Measurements from ENCODE around the gene CALD1.

The CALD1 gene

GRCh38 chr7:134771889-134772288 is 7.5 kb upstream of the CALD1 start:
- no peak for DNase-seq

GRCh38 chr7:134772401-134772800 is 7.0 kb upstream of the CALD1 start:
- no peak for TF ChIP-seq GATA1 (IDR thresholded peaks at IDR 0.05; ENCODE audit: low read depth, low read length)
- no peak for TF ChIP-seq POLR2A (IDR thresholded peaks at IDR 0.05; ENCODE audit: low read length)
- no peak for DNase-seq

More at GRCh38 chr7:134771889-134772288, 7.5 kb upstream of the CALD1 start:
- TF ChIP-seq GATA1 (IDR thresholded peaks at IDR 0.05; ENCODE audit: low read depth, low read length) (no peak), POLR2A (IDR thresholded peaks at IDR 0.05; ENCODE audit: low read length) (no peak)

GRCh38 chr7:134773164-134773563 is 6.3 kb upstream of the CALD1 start:
- TF ChIP-seq GATA1 (IDR thresholded peaks at IDR 0.05; ENCODE audit: low read depth, low read length) = no peak
- TF ChIP-seq POLR2A (IDR thresholded peaks at IDR 0.05; ENCODE audit: low read length) = no peak
- no peak for DNase-seq

GRCh38 chr7:134774119-134774518 is 5.3 kb upstream of the CALD1 start:
- TF ChIP-seq POLR2A (IDR thresholded peaks at IDR 0.05; ENCODE audit: low read length) = no peak
- TF ChIP-seq GATA1 (IDR thresholded peaks at IDR 0.05; ENCODE audit: low read depth, low read length) = no peak
- no peak for DNase-seq

GRCh38 chr7:134777470-134777869 is 2.0 kb upstream of the CALD1 start:
- DNase-seq = no peak
- TF ChIP-seq GATA1 (IDR thresholded peaks at IDR 0.05; ENCODE audit: low read depth, low read length) = no peak
- TF ChIP-seq POLR2A (IDR thresholded peaks at IDR 0.05; ENCODE audit: low read length) = no peak

- no peak for TF ChIP-seq GATA1 (IDR thresholded peaks at IDR 0.05; ENCODE audit: low read depth, low read length)
- TF ChIP-seq POLR2A (IDR thresholded peaks at IDR 0.05; ENCODE audit: low read length) = no peak
- no peak for DNase-seq
Observed at GRCh38 chr7:134777908-134778580, 1.4 kb upstream of the CALD1 start.

GRCh38 chr7:134779741-134780065 is 269 bp downstream of the CALD1 start:
- no peak for DNase-seq
- no peak for TF ChIP-seq POLR2A (IDR thresholded peaks at IDR 0.05; ENCODE audit: low read length)
- TF ChIP-seq GATA1 (IDR thresholded peaks at IDR 0.05; ENCODE audit: low read depth, low read length) = no peak

GRCh38 chr7:134780166-134780828 is 863 bp downstream of the CALD1 start:
- no peak for DNase-seq
- TF ChIP-seq GATA1 (IDR thresholded peaks at IDR 0.05; ENCODE audit: low read depth, low read length) (no peak), POLR2A (IDR thresholded peaks at IDR 0.05; ENCODE audit: low read length) (no peak)

- no peak for DNase-seq
- TF ChIP-seq POLR2A (IDR thresholded peaks at IDR 0.05; ENCODE audit: low read length) (no peak), GATA1 (IDR thresholded peaks at IDR 0.05; ENCODE audit: low read depth, low read length) (no peak)
Observed at GRCh38 chr7:134781171-134781570, 1.7 kb downstream of the CALD1 start.

- no peak for DNase-seq
- TF ChIP-seq POLR2A (IDR thresholded peaks at IDR 0.05; ENCODE audit: low read length) = no peak
- TF ChIP-seq GATA1 (IDR thresholded peaks at IDR 0.05; ENCODE audit: low read depth, low read length) = no peak
Observed at GRCh38 chr7:134782121-134782623, 2.7 kb downstream of the CALD1 start.

GRCh38 chr7:134783294-134784069 is 4.0 kb downstream of the CALD1 start:
- TF ChIP-seq GATA1 (IDR thresholded peaks at IDR 0.05; ENCODE audit: low read depth, low read length) (no peak), POLR2A (IDR thresholded peaks at IDR 0.05; ENCODE audit: low read length) (no peak)

GRCh38 chr7:134784251-134785049 is 5.0 kb downstream of the CALD1 start:
- DNase-seq = no peak
- no peak for TF ChIP-seq POLR2A (IDR thresholded peaks at IDR 0.05; ENCODE audit: low read length)
- no peak for TF ChIP-seq GATA1 (IDR thresholded peaks at IDR 0.05; ENCODE audit: low read depth, low read length)

More at GRCh38 chr7:134783294-134784069, 4.0 kb downstream of the CALD1 start:
- DNase-seq = no peak

- no peak for TF ChIP-seq POLR2A (IDR thresholded peaks at IDR 0.05; ENCODE audit: low read length)
- TF ChIP-seq GATA1 (IDR thresholded peaks at IDR 0.05; ENCODE audit: low read depth, low read length) = no peak
- DNase-seq = no peak
Observed at GRCh38 chr7:134785842-134786241, 6.4 kb downstream of the CALD1 start.
